GM12878 (cell line): ENCODE results near the gene HMCN1. TPM values are rescaled to one million over a fixed set of nuclear protein-coding genes. Genes with fewer than 3 reads are reported as not detected.

ENCODE experiments used
- ATAC-seq: fragments of 200-7000 bp; cut with Tn5 transposase; 3 replicates; pipeline ENCODE4 v1.9.1; 2020; ENCODE audit warnings: mild to moderate bottlenecking, moderate library complexity
- BruUV-seq: library from RNA; stranded (reverse); fragments of 400-500 nt; replicated peaks from 2 replicates; lab custom pipeline; 2021; lab: Mats Ljungman, UMichigan
- CTCF ChIA-PET: fragments of 300-600 bp; sonication (Branson Sonifier 250); formaldehyde crosslinking; extraction: SDS; loops from one replicate; lab custom pipeline; 2021; ENCODE audit warnings: inconsistent platforms; lab: Yijun Ruan, JAX
- POLR2A ChIA-PET: fragments of 350-600 bp; formaldehyde crosslinking; extraction: SDS; loops from one replicate; lab custom pipeline; 2021; ENCODE audit warnings: inconsistent platforms; lab: Charles Lee
- RAD21 ChIA-PET: fragments of 300-600 bp; sonication (Branson Sonifier 250); formaldehyde crosslinking; loops from one replicate; lab custom pipeline; 2023; ENCODE audit warnings: antibody characterized with exemption; ENCODE audit not compliant: unreplicated experiment; lab: Charles Lee
- SMC1A ChIA-PET: fragments of 300-600 bp; sonication (Branson Sonifier 250); formaldehyde crosslinking; loops from one replicate; lab custom pipeline; 2023; ENCODE audit not compliant: unreplicated experiment, uncharacterized antibody; lab: Charles Lee
- DNase-seq: peaks from one replicate; pipeline ENCODE4 v3.0.0-alpha.2; 2011; ENCODE audit warnings: low read depth, low spot score
- FAIRE-seq: peaks from 3 replicates; lab custom pipeline; 2011; peaks lifted over from hg19 to GRCh38; lab: Jason Lieb, UNC
- H2AFZ ChIP-seq: 2 replicates; pipeline ENCODE4 v1.6.0; 2011; ENCODE audit warnings: low read depth, low read length, control low read depth; ENCODE audit not compliant: control insufficient read depth
- H3K27ac ChIP-seq: 2 replicates; pipeline ENCODE4 v1.5.1; 2011; ENCODE audit warnings: control low read depth; ENCODE audit not compliant: control insufficient read depth, insufficient read depth
- H3K27me3 ChIP-seq, 2 experiments: replicated peaks in 1 of 2; 2 replicates each; pipeline versions ENCODE4 v1.6.0 to v1.6.1; 2011; ENCODE audit warnings: low read length in 1 of 2; ENCODE audit not compliant: control insufficient read depth in 2 of 2, insufficient read depth in 2 of 2
- H3K36me3 ChIP-seq, 2 experiments: 2 replicates each; pipeline ENCODE4 v1.5.1; 2011; ENCODE audit warnings: low read length in 1 of 2; ENCODE audit not compliant: control insufficient read depth in 2 of 2, insufficient read depth in 2 of 2
- H3K4me1 ChIP-seq: 2 replicates; pipeline ENCODE4 v1.6.1; 2011; ENCODE audit warnings: mild to moderate bottlenecking, low read length, moderate library complexity, mixed read lengths; ENCODE audit not compliant: control insufficient read depth, insufficient read depth
- H3K4me2 ChIP-seq: 2 replicates; pipeline ENCODE4 v1.6.0; 2011; ENCODE audit warnings: control low read depth; ENCODE audit not compliant: control insufficient read depth, insufficient read depth
- H3K4me3 ChIP-seq: fragments of 200-600 bp; sonication (generic); 2 replicates; pipeline ENCODE4 v1.5.1; 2016
- H3K79me2 ChIP-seq: 2 replicates; pipeline ENCODE4 v1.6.0; 2011; ENCODE audit warnings: low read length; ENCODE audit not compliant: control insufficient read depth, insufficient read depth
- H3K9ac ChIP-seq: 2 replicates; pipeline ENCODE4 v1.8.0; 2011; ENCODE audit warnings: low read length, control low read depth, mixed read lengths; ENCODE audit not compliant: control insufficient read depth, insufficient read depth
- H3K9me3 ChIP-seq: replicated peaks from 3 replicates; pipeline ENCODE4 v1.5.1; 2011; ENCODE audit warnings: mild to moderate bottlenecking, low read length; ENCODE audit not compliant: control insufficient read depth, insufficient read depth
- H4K20me1 ChIP-seq: 2 replicates; pipeline ENCODE4 v1.6.0; 2011; ENCODE audit not compliant: control insufficient read depth, insufficient read depth
- ASH2L ChIP-seq: fragments of 300-600, 200-600 bp; sonication (generic); IDR thresholded peaks from 2 replicates; pipeline ENCODE4 v1.6.1; 2017; ENCODE audit warnings: low read depth, mild to moderate bottlenecking, borderline replicate concordance
- ATF7 ChIP-seq: fragments of 450-650 bp; IDR thresholded peaks from 2 replicates; pipeline ENCODE4 v1.6.1; 2016; ENCODE audit warnings: low read depth, mild to moderate bottlenecking
- E2F8 ChIP-seq: fragments of 450-650 bp; IDR thresholded peaks from 2 replicates; pipeline ENCODE4 v1.6.1; 2018; ENCODE audit warnings: mild to moderate bottlenecking, low read depth, moderate library complexity; ENCODE audit not compliant: partially characterized antibody
- HCFC1 ChIP-seq: fragments of 150-350 bp; IDR thresholded peaks from 2 replicates; pipeline ENCODE4 v1.6.1; 2014; ENCODE audit warnings: low read length
- IKZF2 ChIP-seq, 2 experiments: fragments of 450-650 bp; IDR thresholded peaks; 2 replicates each; pipeline ENCODE4 v1.6.1; 2017; ENCODE audit warnings: mild to moderate bottlenecking in 2 of 2, moderate library complexity in 2 of 2
- JUNB ChIP-seq: IDR thresholded peaks from 2 replicates; pipeline ENCODE4 v1.6.1; 2016; ENCODE audit warnings: antibody characterized with exemption, mild to moderate bottlenecking
- JUND ChIP-seq: IDR thresholded peaks from 2 replicates; pipeline ENCODE4 v1.6.1; 2012; ENCODE audit warnings: low read depth, mild to moderate bottlenecking, low read length, improper control_type of control experiment, moderate library complexity
- MEF2A ChIP-seq: IDR thresholded peaks from 2 replicates; pipeline ENCODE4 v1.6.1; 2011; ENCODE audit warnings: low read depth, mild to moderate bottlenecking, low read length, moderate library complexity; ENCODE audit not compliant: insufficient read depth
- MTA3 ChIP-seq: IDR thresholded peaks from 2 replicates; pipeline ENCODE4 v1.6.1; 2012; ENCODE audit warnings: low read length, inconsistent platforms, borderline replicate concordance
- MXI1 ChIP-seq: fragments of 150-350 bp; IDR thresholded peaks from 2 replicates; pipeline ENCODE4 v1.6.1; 2011; ENCODE audit warnings: low read depth, mild to moderate bottlenecking, inconsistent platforms, low read length, improper control_type of control experiment
- NFXL1 ChIP-seq: fragments of 450-650 bp; IDR thresholded peaks from 2 replicates; pipeline ENCODE4 v1.6.1; 2017; ENCODE audit warnings: antibody characterized with exemption, mild to moderate bottlenecking, borderline replicate concordance
- RB1 ChIP-seq: fragments of 450-650 bp; formaldehyde crosslinking; IDR thresholded peaks from 2 replicates; pipeline ENCODE4 v1.6.1; 2017; ENCODE audit warnings: mild to moderate bottlenecking, borderline replicate concordance
- TAF1 ChIP-seq: IDR thresholded peaks from 2 replicates; pipeline ENCODE4 v1.6.1; 2011; ENCODE audit warnings: mild to moderate bottlenecking, low read depth, low read length, borderline replicate concordance
- TCF12 ChIP-seq: IDR thresholded peaks from 2 replicates; pipeline ENCODE4 v1.6.1; 2011; ENCODE audit warnings: low read depth, mild to moderate bottlenecking, low read length
- USF1 ChIP-seq: IDR thresholded peaks from 2 replicates; pipeline ENCODE4 v1.6.1; 2011; ENCODE audit warnings: borderline replicate concordance, low read depth, mild to moderate bottlenecking, moderate library complexity, mixed read lengths, low read length; ENCODE audit not compliant: insufficient read depth; ENCODE audit errors: extremely low read length
- YY1 ChIP-seq: IDR thresholded peaks from 2 replicates; pipeline ENCODE4 v1.6.1; 2011; ENCODE audit warnings: low read depth, mild to moderate bottlenecking, low read length
- ZNF274 ChIP-seq: IDR thresholded peaks from one replicate; pipeline ENCODE4 v1.8.0; 2011; ENCODE audit not compliant: insufficient read length, insufficient read depth
- ZSCAN29 ChIP-seq: fragments of 450-650 bp; IDR thresholded peaks from 2 replicates; pipeline ENCODE4 v1.6.1; 2017; ENCODE audit warnings: mild to moderate bottlenecking, moderate library complexity
- WGBS: methylation state at CpG from one replicate; pipeline ENCODE4 v1.1.6; 2016; ENCODE audit warnings: low lambda C conversion rate; ENCODE audit not compliant: insufficient replicate concordance, insufficient coverage; ENCODE audit errors: missing lambda C conversion rate; 5-methylcytosine and 5-hydroxymethylcytosine counted together
- in situ Hi-C: fragments of 300-500 bp; cut with MboI; formaldehyde crosslinking; loops from 9 replicates; pipeline ENCODE4 v1.14.3; 2018; ENCODE audit warnings: mixed read lengths
- intact Hi-C: fragments of 100-400 bp; cut with micrococcal nuclease; formaldehyde crosslinking; loops from one replicate; pipeline ENCODE4 v1.14.2; 2022; ENCODE audit not compliant: unreplicated experiment
- polyA plus RNA-seq, 11 experiments: library from polyadenylated mRNA; depleted of rRNA in 4 of 11; unstranded in 6 of 11; stranded (reverse) in 5 of 11; fragments of >200 nt; fragmentation: Nextera tagmentation in 4 of 11; fragmentation: Illumina TruSeq in 1 of 11; extraction: Ambion mirVana in 4 of 11; extraction: Trizol in 1 of 11; gene quantifications; 1 replicate in 1 of 11; 2 replicates in 10 of 11; pipeline versions ENCODE4 v1.2.1 to v1.2.3, GENCODE V29; 2011 to 2016; ENCODE audit warnings: inconsistent platforms in 2 of 11, missing spikeins in 2 of 11, low read depth in 1 of 11
- total RNA-seq, 4 experiments: library from RNA; depleted of rRNA in 3 of 4; stranded (reverse); fragments of >200 nt in 3 of 4; fragmentation: Illumina TruSeq in 1 of 4; extraction: Trizol in 1 of 4; gene quantifications; 2 replicates each; pipeline versions ENCODE4 v1.2.1 to v1.2.3, GENCODE V29; 2013 to 2021

HMCN1 gene
- total and polyA plus RNA-seq, 10 of the 15 experiments (the other 5 are each of a cell fraction or from before 2014, with no cell fraction given) = under 0.01 to 0.07 TPM; not detected in 8

- CTCF ChIA-PET = no interaction called here
- DNase-seq = no peak
- no peak overlapping the region for H3K4me2 ChIP-seq
- no peak overlapping the region for H3K9ac ChIP-seq
- intact Hi-C loops = no loop called here
- no peak overlapping the region for H3K4me3 ChIP-seq
- POLR2A ChIA-PET = no interaction called here
- H3K27me3 ChIP-seq = no peaks in the 10 kb centered on the region; a peak in 1 of 4 replicates
- H2AFZ ChIP-seq = no peak overlapping the region
- TF ChIP-seq HCFC1 (no peak), JUNB (no peak), NFXL1 (no peak), ASH2L (no peak), ATF7 (no peak), TAF1 (no peak), USF1 (no peak), E2F8 (no peak), MEF2A (no peak), MXI1 (no peak), RB1 (no peak), ZSCAN29 (no peak), ZNF274 (no peak), MTA3 (no peak), TCF12 (no peak), YY1 (no peak), JUND (no peak), IKZF2 (IDR thresholded peaks at IDR 0.05) (no peak)
- no peak for ATAC-seq
- FAIRE-seq = no peak
- H3K36me3 ChIP-seq = no peaks in the 10 kb centered on the region
- no peaks in the 10 kb centered on the region for H3K79me2 ChIP-seq
- no peaks in the 10 kb centered on the region for H3K4me1 ChIP-seq
- no peaks in the 10 kb centered on the region for H3K9me3 ChIP-seq
- RAD21 ChIA-PET = no interaction called here
- WGBS = 23% methylated on average over 4 of the region's 4 CpGs
- BruUV-seq = no TSS peak
- H3K27ac ChIP-seq = no peak overlapping the region
- SMC1A ChIA-PET = no interaction called here
- in situ Hi-C loops = no loop called here
- H4K20me1 ChIP-seq = no peaks in the 10 kb centered on the region
These were observed 390.8 kb downstream of the HMCN1 start for GRCh38 chr1:186125035-186125434.
